Brain microvascular endothelial cell (primary cell): ENCODE data around the gene TCEANC2.
A peak's percentile ranks its signal among the peaks of the same experiment; 100 is the strongest.

Experiments
- DNase-seq: peaks from one replicate; pipeline ENCODE4 v3.0.0-alpha.2; 2020
- H3K27ac ChIP-seq: fragments of 250-450 bp; sonication (Bioruptor Pico); 2 replicates; pipeline ENCODE4 v1.5.1; 2020; ENCODE audit warnings: mild to moderate bottlenecking, moderate library complexity
- H3K27me3 ChIP-seq: fragments of 250-450 bp; sonication (Bioruptor Pico); replicated peaks from 2 replicates; pipeline ENCODE4 v1.5.1; 2020; ENCODE audit warnings: mild to moderate bottlenecking
- H3K36me3 ChIP-seq: fragments of 250-450 bp; sonication (Bioruptor Pico); replicated peaks from 2 replicates; pipeline ENCODE4 v1.5.1; 2020; ENCODE audit warnings: mild to moderate bottlenecking
- H3K4me3 ChIP-seq: 2 replicates; pipeline ENCODE4 v1.5.1; 2011; ENCODE audit warnings: low read depth, mild to moderate bottlenecking, control low read depth, low read length, moderate library complexity
- CTCF ChIP-seq: IDR thresholded peaks from 2 replicates; pipeline ENCODE4 v1.5.1; 2011; ENCODE audit warnings: low read depth, mild to moderate bottlenecking, moderate library complexity, low read length, control low read depth, inconsistent platforms; ENCODE audit errors: missing control alignments
- in situ Hi-C: cut with HindIII; loops from 2 replicates; pipeline ENCODE4 v1.10.0; 2017; ENCODE audit warnings: low sequenced_read_pairs, low pct_ligation_motif_present

TCEANC2 gene

GRCh38 chr1:54080598-54081049 is 27.2 kb downstream of the TCEANC2 start:
- H3K4me3 ChIP-seq, result no peak overlapping the region
- no peak overlapping the region for H3K27ac ChIP-seq
- no peak for DNase-seq
- no peak for TF ChIP-seq CTCF
- H3K27me3 ChIP-seq, result no peaks in the 10 kb centered on the region
- in situ Hi-C loops, result no loop called here
- no peaks in the 10 kb centered on the region for H3K36me3 ChIP-seq

DNA sequence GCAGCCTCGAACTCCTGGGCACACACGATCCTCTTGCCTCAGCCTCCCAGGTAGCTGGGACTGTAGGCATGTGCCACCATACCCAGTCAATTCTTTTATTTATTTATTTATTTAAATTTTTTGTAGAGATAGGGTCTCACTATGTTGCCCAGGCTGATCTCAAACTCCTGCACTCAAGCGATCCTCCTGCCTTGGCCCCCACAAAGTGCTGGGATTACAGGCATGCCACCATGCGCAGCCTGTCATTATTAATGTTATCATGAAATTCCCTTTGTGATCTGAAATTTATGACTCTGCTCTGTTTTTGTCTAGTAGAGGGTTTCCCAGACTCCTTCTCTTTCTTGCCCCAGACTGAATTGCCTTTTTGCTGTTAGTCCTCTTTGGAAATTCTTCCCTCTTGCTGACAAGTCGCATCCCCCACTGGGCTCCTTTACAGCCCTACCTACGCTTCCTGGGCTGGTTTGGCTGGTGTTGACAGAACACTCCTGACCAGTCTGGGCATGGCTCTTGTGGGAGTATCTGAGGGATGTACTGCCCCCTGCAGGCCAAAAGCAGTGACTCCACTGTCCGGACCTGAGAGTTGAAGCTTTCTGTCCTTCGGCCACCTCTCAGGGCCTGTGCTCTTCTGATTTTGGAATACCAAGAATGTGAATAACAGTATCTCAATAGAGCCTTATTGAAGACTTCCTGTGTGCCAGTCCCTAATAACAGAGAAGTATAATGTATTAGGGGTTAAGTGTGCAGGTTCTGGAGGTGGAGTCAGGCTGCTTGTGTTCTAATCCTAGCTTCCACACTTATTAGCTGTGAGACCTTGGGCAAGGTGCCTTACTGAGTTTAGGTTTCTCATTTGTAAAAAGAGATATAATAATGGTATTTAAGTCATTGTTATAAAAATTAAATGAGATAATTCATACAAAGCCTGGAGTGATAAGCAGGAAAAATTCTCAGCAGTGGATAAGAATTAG is 28.2 kb downstream of the TCEANC2 start:
- DNase-seq, result peak; percentile 62
- peak; percentile 90 for TF ChIP-seq CTCF
- in situ Hi-C loops, result no loop called here
- Histone ChIP-seq H3K27me3 (no peaks in the 10 kb centered on the region), H3K36me3 (no peaks in the 10 kb centered on the region), H3K27ac (no peak overlapping the region), H3K4me3 (no peak overlapping the region)

GRCh38 chr1:54084794-54085193 is 31.4 kb downstream of the TCEANC2 start:
- no peak for TF ChIP-seq CTCF
- Histone ChIP-seq H3K36me3 (no peaks in the 10 kb centered on the region), H3K27me3 (no peaks in the 10 kb centered on the region), H3K4me3 (no peak overlapping the region), H3K27ac (no peak overlapping the region)
- DNase-seq, result no peak
- in situ Hi-C loops, result no loop called here

GRCh38 chr1:54086754-54087153 is 33.3 kb downstream of the TCEANC2 start:
- Histone ChIP-seq H3K36me3 (no peaks in the 10 kb centered on the region), H3K27ac (no peak overlapping the region), H3K4me3 (no peak overlapping the region), H3K27me3 (no peaks in the 10 kb centered on the region)
- in situ Hi-C loops, result no loop called here
- no peak for TF ChIP-seq CTCF
- no peak for DNase-seq

DNA sequence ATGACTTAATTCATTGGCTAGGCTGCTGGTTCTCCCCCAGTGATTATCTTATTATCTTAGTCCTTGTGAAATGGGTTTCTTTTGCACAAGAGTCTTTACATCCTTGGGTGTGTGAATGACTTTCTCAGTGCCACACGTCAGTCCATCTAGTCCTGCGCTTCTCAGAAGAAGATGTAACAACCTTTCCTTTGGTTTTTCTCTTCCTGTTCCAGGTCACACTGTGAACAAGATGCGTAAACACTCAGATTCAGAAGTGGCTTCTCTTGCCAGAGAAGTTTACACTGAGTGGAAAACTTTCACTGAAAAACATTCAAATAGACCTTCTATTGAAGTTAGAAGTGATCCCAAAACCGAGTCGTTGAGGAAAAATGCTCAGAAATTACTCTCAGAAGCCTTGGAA is 35.0 kb downstream of the TCEANC2 start:
- Histone ChIP-seq H3K36me3 (no peaks in the 10 kb centered on the region), H3K4me3 (no peak overlapping the region), H3K27me3 (no peaks in the 10 kb centered on the region), H3K27ac (no peak overlapping the region)
- no peak for DNase-seq
- in situ Hi-C loops, result no loop called here
- TF ChIP-seq CTCF, result no peak
